Cardiac muscle cell (in vitro differentiated cells and primary cell): ENCODE data around the gene BAIAP3. TPM values are rescaled to one million over a fixed set of nuclear protein-coding genes. Genes with fewer than 3 reads are reported as not detected.
A peak's percentile ranks its signal among the peaks of the same experiment; 100 is the strongest.

Experiments used
- DNase-seq, 2 donors: peaks; one replicate each; pipeline versions ENCODE4 v3.0.0 to v3.0.0-alpha.2; 2010 to 2017; ENCODE audit warnings: low read depth in 1 of 2, low spot score in 1 of 2
- H3K27ac ChIP-seq: fragments of 200-600 bp; sonication (generic); 2 replicates; pipeline ENCODE4 v1.5.1; 2016
- H3K27me3 ChIP-seq: fragments of 200-600 bp; sonication (generic); 2 replicates; pipeline ENCODE4 v1.6.0; 2016; ENCODE audit warnings: control low read depth
- H3K36me3 ChIP-seq: fragments of 200-600 bp; sonication (generic); 2 replicates; pipeline ENCODE4 v1.5.1; 2016; ENCODE audit warnings: control low read depth
- H3K4me1 ChIP-seq: fragments of 200-600 bp; sonication (generic); 2 replicates; pipeline ENCODE4 v1.8.1; 2017; ENCODE audit warnings: low read depth, mild to moderate bottlenecking, mixed run types
- H3K4me3 ChIP-seq: fragments of 200-600 bp; sonication (generic); 2 replicates; pipeline ENCODE4 v1.5.1; 2016; ENCODE audit warnings: mild to moderate bottlenecking
- H3K9me3 ChIP-seq: fragments of 200-600 bp; sonication (generic); 2 replicates; pipeline ENCODE4 v1.5.1; 2017; ENCODE audit warnings: low read depth, mild to moderate bottlenecking, control low read depth
- CTCF ChIP-seq: IDR thresholded peaks from 2 replicates; pipeline ENCODE4 v1.5.1; 2012; ENCODE audit warnings: low read depth, mild to moderate bottlenecking, low read length
- polyA plus RNA-seq: library from polyadenylated mRNA; unstranded; fragments of >200 nt; fragmentation: Nextera tagmentation; extraction: Ambion mirVana; gene quantifications from 2 replicates; pipeline ENCODE4 v1.2.1, GENCODE V29; 2016
- total RNA-seq: library from RNA; depleted of rRNA; stranded (reverse); fragments of >200 nt; gene quantifications from 2 replicates; pipeline ENCODE4 v1.2.3, GENCODE V29; 2016

Gene BAIAP3
- total and polyA plus RNA-seq, 2 experiments from 2014 or later, result 7.4 to 7.7 TPM

GRCh38 chr16:1335996-1336395, 2.6 kb downstream of the BAIAP3 start:
- no peaks in the 10 kb centered on the region for H3K36me3 ChIP-seq
- TF ChIP-seq CTCF, result no peak
- H3K4me3 ChIP-seq, result no peak overlapping the region
- H3K27ac ChIP-seq, result no peak overlapping the region
- H3K4me1 ChIP-seq, result no peaks in the 10 kb centered on the region
- H3K27me3 ChIP-seq, result peaks cover 79% of the 10 kb centered on the region
- H3K9me3 ChIP-seq, result no peaks in the 10 kb centered on the region
- no peak for DNase-seq

- no peaks in the 10 kb centered on the region for H3K4me1 ChIP-seq
- H3K27ac ChIP-seq, result no peak overlapping the region
- no peak for DNase-seq
- no peaks in the 10 kb centered on the region for H3K9me3 ChIP-seq
- no peak overlapping the region for H3K4me3 ChIP-seq
- peaks cover 73% of the 10 kb centered on the region for H3K27me3 ChIP-seq
- no peak for TF ChIP-seq CTCF
- H3K36me3 ChIP-seq, result no peaks in the 10 kb centered on the region
Measured at GRCh38 chr16:1336619-1337018, 3.2 kb downstream of the BAIAP3 start.

GRCh38 chr16:1337486-1337885, 4.0 kb downstream of the BAIAP3 start:
- Histone ChIP-seq H3K9me3 (no peaks in the 10 kb centered on the region), H3K27ac (no peak overlapping the region), H3K36me3 (no peaks in the 10 kb centered on the region), H3K27me3 (peaks cover 64% of the 10 kb centered on the region), H3K4me1 (no peaks in the 10 kb centered on the region), H3K4me3 (no peak overlapping the region)
- no peak for TF ChIP-seq CTCF
- no peak for DNase-seq

GRCh38 chr16:1338119-1338730, 4.8 kb downstream of the BAIAP3 start:
- DNase-seq, result peak in 1 of 2 donors; percentile 59
- Histone ChIP-seq H3K27me3 (peaks cover 57% of the 10 kb centered on the region), H3K27ac (no peak overlapping the region), H3K9me3 (no peaks in the 10 kb centered on the region), H3K36me3 (no peaks in the 10 kb centered on the region), H3K4me3 (no peak overlapping the region), H3K4me1 (no peaks in the 10 kb centered on the region)
- TF ChIP-seq CTCF, result peak; percentile 36

DNA sequence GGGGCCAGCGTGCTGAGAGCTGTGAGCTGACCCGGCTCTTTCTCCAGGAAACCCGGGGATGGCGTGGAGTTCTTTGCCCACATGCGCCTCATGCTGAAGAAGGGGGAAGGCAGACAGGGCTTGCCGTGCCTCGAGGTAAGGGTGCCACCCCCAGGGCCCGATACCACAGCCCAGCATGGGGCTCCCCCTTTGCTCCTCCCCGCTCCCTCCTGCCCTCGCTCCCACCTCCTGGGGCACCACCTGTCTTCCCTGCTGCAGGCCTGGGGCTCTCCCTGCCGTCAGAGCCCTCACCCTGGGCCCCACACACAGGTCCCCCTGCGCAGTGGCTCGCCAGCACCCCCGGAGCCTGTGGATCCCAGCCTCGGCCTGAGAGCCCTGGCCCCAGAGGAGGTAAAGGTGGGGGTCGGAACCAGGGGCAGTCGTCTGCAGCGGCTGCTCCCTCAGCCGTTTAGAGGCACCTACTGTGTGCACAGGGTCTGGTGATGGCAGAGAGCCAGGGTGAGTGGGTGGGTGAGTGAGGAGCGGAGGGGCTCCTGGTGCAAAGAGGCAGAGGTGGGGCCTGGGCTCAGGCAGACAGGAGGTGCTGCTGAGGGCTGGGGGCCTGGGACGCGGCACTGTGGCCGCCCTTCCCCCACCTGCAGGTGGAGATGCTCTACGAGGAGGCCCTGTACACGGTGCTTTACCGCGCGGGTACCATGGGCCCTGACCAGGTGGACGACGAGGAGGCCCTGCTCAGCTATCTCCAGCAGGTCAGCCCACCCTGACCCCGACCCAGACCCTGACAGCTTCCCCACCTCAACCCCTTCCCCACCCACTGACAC, 5.6 kb downstream of the BAIAP3 start:
- no peaks in the 10 kb centered on the region for H3K9me3 ChIP-seq
- TF ChIP-seq CTCF, result no peak
- H3K27me3 ChIP-seq, result peaks cover 49% of the 10 kb centered on the region
- H3K27ac ChIP-seq, result no peak overlapping the region
- no peaks in the 10 kb centered on the region for H3K36me3 ChIP-seq
- DNase-seq, result no peak
- H3K4me3 ChIP-seq, result no peak overlapping the region
- H3K4me1 ChIP-seq, result no peaks in the 10 kb centered on the region
